Upper lobe of right lung (tissue), 1 donor: ENCODE results near the gene CALU. TPM values are rescaled to one million over a fixed set of nuclear protein-coding genes. Genes with fewer than 3 reads are reported as not detected.

Experiments
- ATAC-seq: fragments of 200-7000 bp; cut with Tn5 transposase; one replicate; pipeline ENCODE4 v1.9.1; 2020; ENCODE audit warnings: mild to moderate bottlenecking, moderate library complexity
- DNase-seq: peaks from one replicate; pipeline ENCODE4 v3.0.0-alpha.2; 2020
- H3K27ac ChIP-seq: fragments of 200-600 bp; one replicate; pipeline ENCODE4 v1.8.0; 2022
- H3K27me3 ChIP-seq: fragments of 200-600 bp; one replicate; pipeline ENCODE4 v1.8.0; 2022; ENCODE audit warnings: mild to moderate bottlenecking
- H3K36me3 ChIP-seq: fragments of 200-600 bp; one replicate; pipeline ENCODE4 v1.8.0; 2022
- H3K4me1 ChIP-seq: fragments of 200-600 bp; one replicate; pipeline ENCODE4 v1.8.0; 2022
- H3K4me3 ChIP-seq: fragments of 200-600 bp; one replicate; pipeline ENCODE4 v1.8.0; 2022; ENCODE audit warnings: mild to moderate bottlenecking
- H3K9me3 ChIP-seq: fragments of 200-600 bp; one replicate; pipeline ENCODE4 v1.8.0; 2022
- CTCF ChIP-seq: fragments of 200-600 bp; IDR thresholded peaks from one replicate; pipeline ENCODE4 v1.8.0; 2022; ENCODE audit warnings: antibody characterized with exemption
- intact Hi-C: fragments of 100-400 bp; cut with DNase I; formaldehyde crosslinking; loops from one replicate; pipeline ENCODE4 v1.11.0; 2022
- total RNA-seq: library from RNA; stranded (reverse); fragmentation: NEBNext Ultra II Directional; extraction: Animal tissue kit (Norgen Biotek cat#: 25700); gene quantifications from one replicate; pipeline ENCODE4 v1.2.1, GENCODE V29; 2021
- donor health status: DM: no; HTN: yes; CAD: no; lungs with severe emphysema.

Gene CALU
- total RNA-seq, 1 donor from 2014 or later, result 100 TPM

DNA sequence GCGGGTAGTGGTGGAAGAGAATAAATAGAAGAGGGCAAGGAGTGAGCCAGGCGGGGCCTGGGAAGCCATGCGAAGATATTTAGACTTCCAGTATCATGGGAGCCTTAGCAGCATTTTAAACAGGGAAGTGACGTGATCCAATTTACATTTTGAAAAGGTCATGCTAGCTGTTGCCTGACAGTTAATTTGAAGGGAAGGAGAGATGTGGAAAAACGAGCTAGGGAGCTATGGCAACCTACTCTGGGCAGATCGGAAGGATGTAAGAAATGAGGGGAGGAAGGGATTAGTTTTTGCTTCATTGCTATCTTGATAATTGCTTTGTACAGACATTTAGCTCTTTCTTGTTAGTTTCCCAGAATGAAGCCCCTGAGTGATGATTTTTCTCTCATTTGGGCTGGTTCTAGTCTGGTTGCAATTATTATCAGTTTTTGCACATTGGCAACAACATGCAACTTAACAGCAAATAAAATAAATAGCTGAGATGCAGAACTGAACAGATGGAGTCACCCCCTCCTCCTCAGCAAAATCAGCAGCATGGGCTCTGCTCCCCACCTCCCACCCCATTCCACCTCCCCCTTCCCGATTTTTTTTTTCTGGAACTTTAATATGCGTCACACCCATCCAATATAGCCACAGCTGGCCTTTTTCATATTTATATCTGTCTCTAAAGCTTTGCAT is 13.0 kb upstream of the CALU start:
- DNase-seq, result no peak
- no peaks in the 10 kb centered on the region for H3K27me3 ChIP-seq
- no peak for ATAC-seq
- no peak overlapping the region for H3K4me3 ChIP-seq
- intact Hi-C loops, result no loop called here
- H3K36me3 ChIP-seq, result no peaks in the 10 kb centered on the region
- no peak for TF ChIP-seq CTCF
- H3K27ac ChIP-seq, result no peak overlapping the region
- no peaks in the 10 kb centered on the region for H3K9me3 ChIP-seq
- no peaks in the 10 kb centered on the region for H3K4me1 ChIP-seq

DNA sequence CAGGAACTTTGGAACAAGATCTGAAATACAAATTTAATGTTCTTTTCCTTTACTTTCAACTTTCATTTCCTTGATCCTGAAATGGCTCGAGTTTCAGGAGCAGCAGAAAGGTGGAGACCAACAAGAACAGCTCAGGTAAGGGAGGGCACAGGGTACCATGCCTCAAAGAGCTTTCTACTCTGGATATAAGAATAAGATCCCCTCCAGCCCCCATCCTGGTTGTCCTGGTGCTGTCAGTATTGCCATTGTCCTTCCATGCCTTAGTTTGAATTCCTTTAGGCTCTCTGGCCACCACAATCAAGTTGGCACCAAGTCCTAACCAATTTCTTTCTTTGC is 12.5 kb upstream of the CALU start:
- intact Hi-C loops, result no loop called here
- H3K27ac ChIP-seq, result no peak overlapping the region
- no peaks in the 10 kb centered on the region for H3K9me3 ChIP-seq
- ATAC-seq, result no peak
- no peak for TF ChIP-seq CTCF
- H3K4me3 ChIP-seq, result no peak overlapping the region
- H3K36me3 ChIP-seq, result no peaks in the 10 kb centered on the region
- no peak for DNase-seq
- no peaks in the 10 kb centered on the region for H3K27me3 ChIP-seq
- no peaks in the 10 kb centered on the region for H3K4me1 ChIP-seq

GRCh38 chr7:128727239-128727638 is 11.9 kb upstream of the CALU start:
- TF ChIP-seq CTCF, result no peak
- intact Hi-C loops, result no loop called here

GRCh38 chr7:128728598-128728997 is 10.6 kb upstream of the CALU start:
- no peak for TF ChIP-seq CTCF

More at GRCh38 chr7:128727239-128727638, 11.9 kb upstream of the CALU start:
- DNase-seq (no peak), ATAC-seq (no peak)
- H3K27ac ChIP-seq, result no peak overlapping the region
- no peak overlapping the region for H3K4me3 ChIP-seq
- H3K9me3 ChIP-seq, result no peaks in the 10 kb centered on the region
- H3K4me1 ChIP-seq, result no peaks in the 10 kb centered on the region
- H3K36me3 ChIP-seq, result no peaks in the 10 kb centered on the region
- H3K27me3 ChIP-seq, result no peaks in the 10 kb centered on the region

DNA sequence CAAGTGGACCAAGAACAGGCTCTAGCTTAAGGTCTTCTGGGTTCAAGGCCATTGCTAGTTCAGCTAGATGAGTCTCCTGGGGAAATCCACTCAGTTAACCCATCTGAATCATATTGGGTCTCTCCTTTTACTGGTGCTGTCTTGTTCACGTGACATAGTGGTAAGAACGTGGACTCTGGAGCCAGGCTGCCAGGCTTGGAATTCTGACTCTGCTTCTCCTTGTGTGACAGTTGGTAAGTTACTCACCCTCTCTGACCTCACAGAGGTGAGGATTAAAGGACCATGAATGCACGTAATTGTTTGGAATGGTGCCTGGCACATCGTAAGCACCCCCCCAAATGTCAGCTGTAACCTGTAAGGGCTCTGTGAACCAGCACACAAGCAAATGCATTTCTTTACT is 9.7 kb upstream of the CALU start:
- no peak for DNase-seq
- Histone ChIP-seq H3K27me3 (no peaks in the 10 kb centered on the region), H3K27ac (no peak overlapping the region), H3K9me3 (no peaks in the 10 kb centered on the region), H3K4me1 (no peaks in the 10 kb centered on the region), H3K4me3 (no peak overlapping the region), H3K36me3 (no peaks in the 10 kb centered on the region)
- intact Hi-C loops, result no loop called here
- TF ChIP-seq CTCF, result no peak
- ATAC-seq, result no peak

More at GRCh38 chr7:128728598-128728997, 10.6 kb upstream of the CALU start:
- Histone ChIP-seq H3K27me3 (no peaks in the 10 kb centered on the region), H3K36me3 (no peaks in the 10 kb centered on the region), H3K27ac (no peak overlapping the region), H3K4me1 (no peaks in the 10 kb centered on the region), H3K4me3 (no peak overlapping the region), H3K9me3 (no peaks in the 10 kb centered on the region)
- DNase-seq (no peak), ATAC-seq (no peak)
- intact Hi-C loops, result no loop called here

DNA sequence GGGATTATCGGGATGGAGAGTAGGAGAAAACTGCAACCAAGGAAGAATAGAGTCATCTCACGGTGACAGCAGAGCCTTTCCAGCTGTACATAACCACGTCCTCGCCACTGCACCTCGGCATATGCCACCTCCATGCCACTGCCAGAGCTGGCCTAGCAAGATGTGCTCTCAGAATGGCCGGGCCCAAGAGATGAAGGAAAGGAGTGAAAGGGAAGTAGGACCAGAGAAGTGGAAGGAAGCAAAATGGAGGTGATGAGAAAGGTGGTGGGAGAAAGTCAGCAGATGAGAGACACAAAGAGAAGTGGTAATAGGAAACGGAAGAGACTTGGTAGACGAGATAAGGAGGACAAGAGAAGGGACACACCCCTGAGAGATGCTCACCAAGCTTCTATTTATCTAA is 8.0 kb upstream of the CALU start:
- no peaks in the 10 kb centered on the region for H3K4me1 ChIP-seq
- DNase-seq, result no peak
- ATAC-seq, result no peak
- no peak overlapping the region for H3K27ac ChIP-seq
- H3K36me3 ChIP-seq, result no peaks in the 10 kb centered on the region
- no peaks in the 10 kb centered on the region for H3K9me3 ChIP-seq
- H3K27me3 ChIP-seq, result no peaks in the 10 kb centered on the region
- no peak overlapping the region for H3K4me3 ChIP-seq
- intact Hi-C loops, result no loop called here
- no peak for TF ChIP-seq CTCF
